AG10803 (cell line): ENCODE data around the gene ENKD1.

ENCODE experiments used
- DNase-seq: peaks from one replicate; pipeline ENCODE4 v3.0.0; 2010; ENCODE audit warnings: low read depth
- H3K4me3 ChIP-seq: 2 replicates; pipeline ENCODE4 v1.5.1; 2011; ENCODE audit warnings: mild to moderate bottlenecking, low read length, control low read depth
- TF ChIP-seq, protein P1 (sequence below): conservative IDR thresholded peaks from 2 replicates; pipeline ENCODE4 v1.5.1; 2011; ENCODE audit warnings: mild to moderate bottlenecking, low read length, control low read depth, inconsistent platforms

Gene ENKD1

DNA sequence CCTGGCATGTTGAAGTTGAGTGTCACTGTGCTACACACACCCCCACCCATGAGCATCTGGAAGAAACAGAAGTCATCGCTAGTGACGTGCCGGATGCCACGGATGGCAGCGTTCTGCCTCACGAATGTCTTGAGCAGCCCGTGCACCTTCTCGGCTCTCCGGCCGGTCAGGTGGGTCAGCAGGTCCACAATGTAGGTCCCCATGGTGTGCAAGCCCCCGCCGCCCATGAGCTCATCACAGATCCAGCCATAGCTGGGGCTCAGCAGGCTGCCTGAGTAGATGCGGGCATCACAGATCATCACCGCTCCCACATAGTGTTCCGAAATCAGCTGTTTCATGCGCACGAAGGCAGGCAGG is 9.0 kb upstream of the ENKD1 start:
- TF ChIP-seq, protein P1, sequence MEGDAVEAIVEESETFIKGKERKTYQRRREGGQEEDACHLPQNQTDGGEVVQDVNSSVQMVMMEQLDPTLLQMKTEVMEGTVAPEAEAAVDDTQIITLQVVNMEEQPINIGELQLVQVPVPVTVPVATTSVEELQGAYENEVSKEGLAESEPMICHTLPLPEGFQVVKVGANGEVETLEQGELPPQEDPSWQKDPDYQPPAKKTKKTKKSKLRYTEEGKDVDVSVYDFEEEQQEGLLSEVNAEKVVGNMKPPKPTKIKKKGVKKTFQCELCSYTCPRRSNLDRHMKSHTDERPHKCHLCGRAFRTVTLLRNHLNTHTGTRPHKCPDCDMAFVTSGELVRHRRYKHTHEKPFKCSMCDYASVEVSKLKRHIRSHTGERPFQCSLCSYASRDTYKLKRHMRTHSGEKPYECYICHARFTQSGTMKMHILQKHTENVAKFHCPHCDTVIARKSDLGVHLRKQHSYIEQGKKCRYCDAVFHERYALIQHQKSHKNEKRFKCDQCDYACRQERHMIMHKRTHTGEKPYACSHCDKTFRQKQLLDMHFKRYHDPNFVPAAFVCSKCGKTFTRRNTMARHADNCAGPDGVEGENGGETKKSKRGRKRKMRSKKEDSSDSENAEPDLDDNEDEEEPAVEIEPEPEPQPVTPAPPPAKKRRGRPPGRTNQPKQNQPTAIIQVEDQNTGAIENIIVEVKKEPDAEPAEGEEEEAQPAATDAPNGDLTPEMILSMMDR = no peak
- no peak overlapping the region for H3K4me3 ChIP-seq
- no peak for DNase-seq

DNA sequence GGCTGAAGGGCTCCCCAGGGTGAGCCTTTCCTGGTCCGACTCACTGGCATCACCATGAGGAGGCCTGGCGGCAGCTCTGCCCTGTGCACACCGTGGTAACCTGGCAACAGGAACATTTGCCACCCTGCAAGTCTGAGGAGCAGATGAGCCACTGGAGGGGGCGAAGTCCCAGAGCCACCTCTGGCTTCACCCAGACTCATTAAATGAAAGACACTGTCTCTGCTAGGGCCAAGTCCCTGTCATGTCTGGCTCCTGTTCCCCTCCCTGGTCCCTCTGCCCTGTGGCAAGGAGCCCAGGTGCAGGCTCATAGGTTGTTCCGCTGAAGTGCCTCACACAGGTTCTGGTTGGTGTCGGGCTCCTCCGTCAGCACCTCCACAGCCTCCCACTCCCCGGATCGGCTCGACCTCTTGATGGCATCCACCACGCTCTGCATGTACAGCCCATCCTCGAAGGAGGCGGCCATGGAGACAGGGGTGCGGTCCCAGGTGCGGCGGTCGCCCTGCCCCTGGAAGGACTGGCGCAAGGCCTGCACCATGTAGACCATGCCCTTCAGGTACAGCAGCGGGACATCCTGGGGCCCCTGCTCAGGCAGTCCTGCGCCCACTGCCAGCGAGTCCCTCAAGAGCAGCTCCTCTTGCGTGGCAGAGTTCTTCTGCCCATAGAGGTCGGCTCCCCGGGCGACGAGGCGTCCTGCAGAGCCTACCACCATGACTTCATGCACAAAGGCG is 8.5 kb upstream of the ENKD1 start:
- no peak for DNase-seq
- no peak overlapping the region for H3K4me3 ChIP-seq
- TF ChIP-seq, protein P1 = no peak

DNA sequence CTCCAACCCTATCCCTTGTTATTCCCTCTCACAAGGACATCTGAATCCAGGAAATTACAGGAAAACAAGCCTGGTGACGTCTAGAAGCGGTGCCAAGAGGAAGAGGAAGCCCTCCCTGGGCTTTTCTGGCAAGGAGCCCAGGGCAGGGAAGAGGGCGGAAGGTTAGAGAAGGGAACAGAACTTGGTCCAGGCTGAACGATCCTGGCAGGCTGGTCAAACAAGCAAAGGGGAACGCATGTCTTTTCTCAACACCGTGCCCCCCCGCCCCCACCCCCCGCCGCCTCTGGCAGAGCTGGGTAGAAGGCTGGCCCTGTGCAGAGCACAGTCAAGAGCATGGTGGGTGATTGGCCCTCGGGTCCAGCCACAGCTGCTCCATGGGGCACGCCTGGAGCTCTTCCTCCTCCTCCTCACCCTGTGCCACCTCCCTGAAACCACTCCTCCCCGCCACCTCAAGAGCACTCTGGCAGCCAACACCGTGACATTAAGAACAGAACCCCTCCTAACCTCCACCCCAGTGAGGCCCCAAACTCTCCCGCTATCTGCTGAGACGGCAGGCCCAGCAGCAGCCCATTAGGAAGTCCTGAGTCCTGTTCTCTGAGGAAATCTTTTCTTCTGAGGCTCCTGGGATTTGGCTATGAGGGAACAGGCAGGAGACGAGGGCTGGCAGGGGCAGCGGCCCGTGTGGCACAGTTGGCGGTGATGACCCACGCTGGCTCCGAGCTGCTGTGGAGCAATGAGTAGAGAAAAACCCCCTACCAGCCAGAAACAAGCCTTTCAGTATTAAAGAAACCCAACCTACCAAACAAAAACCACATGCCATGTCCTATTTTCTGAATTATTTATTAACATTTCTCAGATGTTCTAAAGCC is 7.4 kb upstream of the ENKD1 start:
- TF ChIP-seq, protein P1 = no peak
- no peak overlapping the region for H3K4me3 ChIP-seq
- DNase-seq = no peak

DNA sequence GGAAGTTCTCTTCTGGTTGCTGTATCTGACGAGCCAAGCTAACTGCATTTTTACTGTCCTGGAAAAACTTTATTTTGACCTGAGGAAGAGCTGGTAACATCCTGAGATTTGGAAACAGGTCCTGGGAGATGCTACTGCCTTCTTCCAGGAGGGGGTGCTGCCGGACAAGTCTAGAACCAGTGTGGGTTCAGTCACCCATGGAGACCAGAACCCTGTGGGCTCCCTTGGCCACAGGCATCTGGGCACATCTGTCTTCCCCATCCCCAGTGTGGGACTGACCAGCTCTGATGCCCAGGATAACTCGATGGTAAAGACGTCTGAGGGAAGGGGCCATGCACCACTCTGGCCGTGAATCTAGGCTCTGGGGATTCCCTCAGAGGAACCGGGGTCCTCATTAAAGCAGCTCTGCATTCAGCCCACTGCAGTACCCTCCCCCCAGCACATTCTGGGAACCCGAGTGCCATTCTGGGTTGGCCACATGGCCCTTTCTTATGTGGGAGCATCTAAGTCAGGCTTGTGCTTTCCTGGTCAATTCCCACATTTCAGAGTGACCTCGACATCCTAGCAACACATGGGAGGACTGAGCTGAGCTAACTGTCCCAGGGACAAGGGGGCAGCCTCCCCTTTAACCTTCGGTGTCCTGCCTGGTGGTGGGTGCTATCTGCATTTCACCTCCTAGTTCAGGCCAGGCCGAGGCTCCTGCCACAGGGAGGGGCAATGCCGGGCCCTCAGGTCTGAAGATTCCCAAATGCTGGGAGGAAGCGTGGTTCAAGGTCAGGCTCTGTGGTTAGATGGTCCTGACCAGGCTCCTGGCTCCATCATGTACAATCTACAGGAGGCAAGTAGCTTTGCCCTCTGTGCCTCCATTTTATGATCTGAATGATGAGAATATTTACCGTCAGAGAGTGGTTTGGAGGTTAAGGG is 6.5 kb upstream of the ENKD1 start:
- peak; percentile 86 for DNase-seq
- H3K4me3 ChIP-seq = no peak overlapping the region
- TF ChIP-seq, protein P1 = peak; percentile 89

DNA sequence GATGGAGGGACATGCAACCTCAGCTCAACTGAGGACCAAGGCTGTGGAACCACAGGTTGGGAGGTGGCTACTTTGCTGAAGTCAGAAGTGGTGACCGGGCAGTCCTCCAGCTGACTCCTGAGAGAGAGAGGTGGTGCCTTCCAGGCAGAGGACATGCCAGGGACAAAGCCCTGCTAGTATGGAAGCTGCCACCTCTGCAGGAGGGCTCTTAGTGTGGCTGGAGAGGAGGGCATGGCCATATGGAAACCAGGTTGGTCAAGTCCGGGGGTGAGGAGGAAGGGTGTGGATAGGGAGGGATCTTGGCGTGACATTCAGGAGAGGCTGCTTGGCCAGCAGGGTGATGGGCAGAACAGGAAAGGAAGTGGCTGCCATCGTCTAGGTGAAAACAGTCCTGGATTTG is 5.8 kb upstream of the ENKD1 start:
- no peak for DNase-seq
- TF ChIP-seq, protein P1 = no peak
- H3K4me3 ChIP-seq = no peak overlapping the region

DNA sequence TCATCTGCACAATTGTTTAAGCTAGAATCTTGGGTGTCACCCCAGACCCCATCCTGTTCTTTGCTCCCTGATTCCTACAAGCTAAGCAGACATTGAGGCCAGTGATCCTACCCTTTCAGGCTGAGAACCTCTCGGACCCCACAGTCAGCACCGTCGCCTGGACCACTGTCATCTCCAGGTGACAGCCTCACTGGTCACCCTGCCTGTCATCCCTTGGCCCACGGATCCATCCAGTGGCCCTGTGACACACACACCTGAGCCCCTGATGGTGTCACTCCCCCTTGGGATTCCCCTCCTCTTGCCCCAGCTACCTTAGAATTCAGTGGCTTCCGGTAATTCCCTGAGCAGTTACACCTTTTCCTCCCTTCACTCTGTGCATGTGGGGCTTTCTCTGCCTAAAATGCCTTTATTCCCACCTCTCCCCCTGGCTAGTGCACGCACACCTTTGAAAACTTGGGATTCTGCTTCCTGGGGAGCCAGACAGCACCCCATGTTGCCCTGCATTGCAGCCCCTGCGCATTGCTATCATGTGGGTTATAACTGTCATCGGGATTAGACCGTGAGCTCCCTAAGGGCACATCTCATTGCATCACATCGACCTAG is 3.0 kb upstream of the ENKD1 start:
- TF ChIP-seq, protein P1 = no peak
- H3K4me3 ChIP-seq = no peak overlapping the region
- no peak for DNase-seq
